HUES64 (cell line): ENCODE measurements around the gene DENND5A.

Experiments used
- H3K27ac ChIP-seq: 2 replicates; pipeline ENCODE4 v1.7.0; 2013; ENCODE audit warnings: low read depth, low read length, inconsistent platforms
- H3K27me3 ChIP-seq: 2 replicates; pipeline ENCODE4 v1.6.1; 2013; ENCODE audit warnings: mild to moderate bottlenecking, low read length; ENCODE audit not compliant: insufficient read depth
- H3K36me3 ChIP-seq: 2 replicates; pipeline ENCODE4 v1.6.1; 2013; ENCODE audit warnings: mild to moderate bottlenecking, low read length; ENCODE audit not compliant: insufficient read depth
- H3K4me1 ChIP-seq: 2 replicates; pipeline ENCODE4 v1.6.1; 2013; ENCODE audit warnings: mild to moderate bottlenecking, low read length, moderate library complexity; ENCODE audit not compliant: insufficient read depth
- H3K4me3 ChIP-seq: 2 replicates; pipeline ENCODE4 v1.5.1; 2013; ENCODE audit warnings: mild to moderate bottlenecking, low read length, moderate library complexity
- H3K9ac ChIP-seq: 2 replicates; pipeline ENCODE4 v1.6.1; 2013; ENCODE audit warnings: mild to moderate bottlenecking, low read depth, low read length
- H3K9me3 ChIP-seq: 2 replicates; pipeline ENCODE4 v1.6.1; 2013; ENCODE audit warnings: low read depth, low read length; ENCODE audit not compliant: insufficient read depth
- WGBS: fragments of 150-250, 120-280 bp; methylation state at CpG from one replicate; pipeline ENCODE4 v1.1.7; 2013; ENCODE audit warnings: missing lambda C conversion rate; 5-methylcytosine and 5-hydroxymethylcytosine counted together

The DENND5A gene

GRCh38 chr11:9092853-9093778 is 172.0 kb downstream of the DENND5A start:
- H3K27me3 ChIP-seq = peaks cover 47% of the 10 kb centered on the region
- peaks cover 7% of the 10 kb centered on the region; the same call in 1 of the 2 replicates for H3K4me1 ChIP-seq
- H3K36me3 ChIP-seq = no peaks in the 10 kb centered on the region
- no peaks in the 10 kb centered on the region for H3K9me3 ChIP-seq
- WGBS = 81% methylated on average over 9 of the region's 10 CpGs
- H3K27ac ChIP-seq = no peak overlapping the region
- H3K4me3 ChIP-seq = no peak overlapping the region
- no peak overlapping the region for H3K9ac ChIP-seq

DNA sequence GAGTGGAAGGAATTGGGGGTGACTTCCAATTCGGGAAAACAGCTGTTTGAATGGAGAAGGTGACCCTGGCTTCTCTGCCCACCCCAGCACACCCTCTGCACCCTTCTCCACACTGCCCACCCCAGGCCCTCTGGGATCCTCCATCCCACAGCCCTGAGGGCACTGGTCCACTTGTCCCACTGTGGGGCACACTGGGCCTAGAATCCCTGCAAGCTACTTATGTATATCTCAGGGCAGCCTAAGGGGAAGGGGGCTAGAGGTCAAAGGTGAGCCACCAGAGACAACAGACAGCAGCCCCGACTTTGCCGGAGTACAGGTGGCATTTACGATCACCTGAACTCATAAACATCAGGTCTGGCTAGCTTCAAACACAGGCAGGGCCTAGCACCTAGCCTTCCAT is 173.1 kb downstream of the DENND5A start:
- peaks cover 47% of the 10 kb centered on the region for H3K27me3 ChIP-seq
- peaks cover 7% of the 10 kb centered on the region; the same call in 1 of the 2 replicates for H3K4me1 ChIP-seq
- 87% methylated on average over 3 of the region's 4 CpGs for WGBS
- H3K9me3 ChIP-seq = no peaks in the 10 kb centered on the region
- no peak overlapping the region for H3K27ac ChIP-seq
- H3K4me3 ChIP-seq = peak overlapping the region; percentile 40
- H3K9ac ChIP-seq = no peak overlapping the region
- no peaks in the 10 kb centered on the region for H3K36me3 ChIP-seq

DNA sequence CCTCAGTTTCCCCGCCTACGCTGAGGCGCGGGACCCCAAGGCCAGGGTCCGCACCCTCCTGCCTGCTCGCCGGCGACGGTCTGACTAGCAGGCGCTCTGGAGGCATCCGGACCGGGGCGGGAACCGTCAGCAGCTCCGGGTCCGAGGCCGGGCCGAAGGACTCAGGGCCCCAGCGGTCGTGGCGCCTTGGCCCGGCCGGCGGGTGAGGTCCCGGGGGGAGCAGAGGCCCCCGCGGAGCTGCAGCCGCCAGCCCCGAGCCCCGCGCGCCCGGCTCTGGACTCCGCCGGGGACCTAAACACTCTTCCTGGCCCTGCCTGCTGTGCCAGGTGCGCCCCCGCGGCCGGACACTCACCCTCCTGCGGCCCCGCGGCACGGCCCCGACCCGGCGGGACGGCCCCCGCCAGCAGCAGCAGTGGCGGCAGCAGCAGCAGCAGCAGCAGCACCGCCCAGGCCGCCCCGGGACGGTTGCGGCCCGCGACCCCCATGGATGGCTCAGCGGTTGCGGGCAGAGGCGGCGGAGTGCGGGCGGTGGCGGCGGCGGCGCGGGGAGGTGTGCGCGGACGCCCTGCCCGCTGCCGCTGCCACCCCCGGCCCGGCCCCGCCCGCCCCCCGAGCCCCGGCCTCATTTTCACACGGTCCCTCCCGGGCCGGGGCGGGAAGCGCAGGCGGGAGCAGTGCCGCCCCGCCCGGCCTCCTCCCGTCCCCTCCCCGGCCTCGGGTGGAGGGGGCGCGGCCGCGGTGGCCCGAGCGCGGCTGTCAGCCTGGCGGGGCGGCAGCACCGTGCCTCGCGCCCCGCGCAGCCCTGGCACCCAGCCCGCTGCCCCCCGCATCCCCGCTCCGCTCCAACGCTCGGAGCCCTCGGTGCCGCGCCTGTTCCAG is 173.9 kb downstream of the DENND5A start, which contains the start of gene SCUBE2:
Gene SCUBE2 (minus strand): TSS at position 556 of the 879 bp plus-strand sequence. CDS start 71 bp downstream, at position 485.
- H3K9me3 ChIP-seq = no peaks in the 10 kb centered on the region
- peak within 1 kb of the TSS; percentile 51 for H3K4me3 ChIP-seq
- no peaks in the 10 kb centered on the region for H3K36me3 ChIP-seq
- 2% methylated on average over 109 of the region's 113 CpGs for WGBS
- peaks cover 47% of the 10 kb centered on the region for H3K27me3 ChIP-seq
- no peak within 1 kb of the TSS for H3K27ac ChIP-seq
- peak within 1 kb of the TSS; percentile 27; the same call in 1 of the 2 replicates for H3K9ac ChIP-seq
- peaks cover 7% of the 10 kb centered on the region; the same call in 1 of the 2 replicates for H3K4me1 ChIP-seq

GRCh38 chr11:9090488-9091043 is 174.6 kb downstream of the DENND5A start:
- peak overlapping the region; percentile 27; the same call in 1 of the 2 replicates for H3K9ac ChIP-seq
- H3K27ac ChIP-seq = no peak overlapping the region
- WGBS = 26% methylated on average over 20 of the region's 20 CpGs
- H3K27me3 ChIP-seq = peaks cover 47% of the 10 kb centered on the region
- H3K4me3 ChIP-seq = peak overlapping the region; percentile 51
- H3K36me3 ChIP-seq = no peaks in the 10 kb centered on the region
- peaks cover 7% of the 10 kb centered on the region; the same call in 1 of the 2 replicates for H3K4me1 ChIP-seq
- H3K9me3 ChIP-seq = no peaks in the 10 kb centered on the region

DNA sequence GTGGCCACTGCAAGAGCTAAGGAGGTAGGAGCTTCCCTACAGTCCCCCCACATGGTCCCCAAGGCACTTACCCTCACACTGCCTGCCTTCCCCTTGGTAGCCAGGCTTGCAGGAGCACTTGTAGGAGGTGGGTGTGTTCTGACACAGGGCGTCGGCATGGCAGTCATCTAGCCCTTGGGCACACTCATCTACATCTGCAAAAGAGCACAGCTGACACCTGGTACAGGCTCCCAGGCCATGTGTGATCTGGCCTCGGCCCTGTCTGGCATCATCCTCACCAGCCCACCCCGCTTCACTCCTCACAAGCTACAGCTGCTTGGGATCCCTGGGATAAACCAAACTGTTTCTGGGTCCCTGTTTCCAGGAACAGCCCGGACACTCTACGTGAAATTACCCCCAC is 175.5 kb downstream of the DENND5A start:
- peaks cover 7% of the 10 kb centered on the region; the same call in 1 of the 2 replicates for H3K4me1 ChIP-seq
- H3K9ac ChIP-seq = no peak overlapping the region
- H3K9me3 ChIP-seq = no peaks in the 10 kb centered on the region
- no peak overlapping the region for H3K4me3 ChIP-seq
- H3K27ac ChIP-seq = no peak overlapping the region
- H3K27me3 ChIP-seq = peaks cover 47% of the 10 kb centered on the region
- 69% methylated on average over 6 of the region's 6 CpGs for WGBS
- no peaks in the 10 kb centered on the region for H3K36me3 ChIP-seq

DNA sequence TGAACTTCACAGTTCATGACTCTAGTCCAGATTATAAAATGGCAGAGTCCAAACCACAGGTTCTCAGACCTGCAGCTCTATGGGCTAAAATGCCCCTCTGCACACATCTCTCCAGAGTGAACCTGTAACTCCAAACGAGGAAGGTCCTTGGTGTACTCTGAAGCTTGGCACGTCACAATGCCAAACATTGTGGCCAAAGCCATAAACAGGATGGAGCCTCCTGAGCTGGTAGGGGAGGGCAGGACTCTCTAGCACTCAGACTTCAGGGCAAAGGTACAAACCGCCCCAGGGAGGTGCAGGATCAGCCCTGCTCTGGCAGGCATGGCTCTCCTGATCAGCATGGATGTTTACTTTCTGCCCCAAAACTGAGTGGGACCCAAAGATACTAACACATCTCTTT is 176.1 kb downstream of the DENND5A start:
- 93% methylated on average over 3 of the region's 3 CpGs for WGBS
- Histone ChIP-seq H3K27me3 (peaks cover 47% of the 10 kb centered on the region), H3K4me1 (peaks cover 7% of the 10 kb centered on the region; the same call in 1 of the 2 replicates), H3K9me3 (no peaks in the 10 kb centered on the region), H3K36me3 (no peaks in the 10 kb centered on the region), H3K4me3 (no peak overlapping the region), H3K9ac (no peak overlapping the region), H3K27ac (no peak overlapping the region)
